GM18498 (cell line): Measurements from ENCODE around the gene TRAPPC4.

Source experiments
- ATAC-seq: cut with Tn5 transposase; IDR thresholded peaks from one replicate; pipeline ENCODE4 v1.9.1; 2021; ENCODE audit warnings: mild to moderate bottlenecking, moderate library complexity; ENCODE audit not compliant: unreplicated experiment

The TRAPPC4 gene

GRCh38 chr11:119061256-119061655, 42.7 kb downstream of the TRAPPC4 start:
- no peak for ATAC-seq

DNA sequence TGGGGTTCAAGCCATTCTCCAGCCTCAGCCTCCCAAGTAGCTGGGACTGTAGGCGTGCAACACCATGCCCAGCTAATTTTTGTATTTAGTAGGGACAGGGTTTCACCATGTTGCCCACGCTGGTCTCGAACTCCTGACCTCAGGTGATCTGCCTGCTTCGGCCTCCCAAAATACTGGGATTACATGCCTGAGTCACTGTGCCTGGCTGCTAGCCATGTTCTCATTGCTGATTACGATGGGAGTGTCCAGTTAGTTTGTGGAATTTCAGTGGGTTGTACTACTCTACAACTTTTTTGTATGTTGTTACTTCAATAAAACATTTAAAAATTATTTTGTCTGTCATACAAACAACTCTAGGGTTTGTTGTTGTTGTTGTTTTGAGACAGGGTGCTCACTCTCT, 44.2 kb downstream of the TRAPPC4 start:
- no peak for ATAC-seq

DNA sequence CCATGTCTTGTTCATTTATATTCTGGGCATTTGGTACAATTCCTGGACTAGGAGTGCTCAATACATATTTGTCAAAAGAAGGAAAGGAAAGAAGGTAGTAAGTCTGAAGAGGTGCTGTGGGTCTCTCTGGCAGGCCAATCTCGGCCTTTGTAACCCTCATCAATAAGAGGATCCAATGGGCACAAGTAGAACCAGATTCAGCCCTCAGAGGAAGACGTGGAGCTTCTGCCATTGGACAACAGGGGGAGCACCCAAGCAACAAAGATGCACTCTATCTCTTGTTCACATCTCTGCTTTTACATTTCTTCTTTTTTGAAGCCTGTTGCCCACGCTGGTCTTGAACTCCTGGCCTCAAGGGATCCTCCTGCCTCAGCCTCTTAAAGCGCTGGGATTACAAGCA, 46.8 kb downstream of the TRAPPC4 start:
- no peak for ATAC-seq

DNA sequence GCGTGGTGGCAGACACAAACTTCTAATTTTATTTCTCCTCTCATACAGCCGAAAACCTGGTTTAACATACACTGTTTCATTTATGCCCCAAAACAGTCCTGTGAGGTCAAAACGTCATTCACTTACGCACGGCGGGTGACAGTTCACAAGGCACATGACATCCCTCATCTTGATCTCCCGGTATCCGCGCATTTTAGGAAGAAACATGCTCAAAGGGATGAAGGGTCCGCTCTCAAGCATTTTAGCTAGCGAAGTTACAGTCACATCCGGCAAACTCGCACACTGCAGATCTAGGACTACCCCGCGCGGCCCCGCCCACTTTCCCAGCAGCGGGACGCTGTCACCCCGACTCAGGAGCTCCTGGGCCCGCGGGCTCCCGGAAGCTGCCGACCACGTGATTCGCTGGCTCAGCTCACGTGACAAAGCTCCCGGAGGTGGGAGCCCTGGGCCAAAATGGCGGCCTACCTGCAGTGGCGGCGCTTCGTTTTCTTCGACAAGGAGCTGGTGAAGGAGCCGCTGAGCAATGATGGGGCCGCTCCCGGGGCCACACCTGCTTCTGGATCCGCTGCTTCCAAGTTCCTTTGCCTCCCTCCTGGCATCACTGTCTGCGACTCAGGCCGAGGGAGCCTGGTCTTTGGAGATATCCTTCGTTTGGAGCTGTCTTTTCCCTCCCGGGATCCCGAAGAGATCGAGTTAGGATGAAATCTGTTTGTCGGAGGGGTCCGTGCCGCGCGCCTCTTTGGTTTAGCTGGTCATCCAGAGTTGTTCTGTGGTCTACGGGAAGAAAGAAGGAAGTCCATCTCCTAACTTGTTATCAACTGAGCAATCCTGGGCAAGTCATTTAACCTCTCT, 49.0 kb downstream of the TRAPPC4 start, which contains the start of gene VPS11:
TSS of gene VPS11 (plus strand) at position 448 of the 852 bp plus-strand sequence. CDS start at position 454, 6 bp downstream.
- ATAC-seq: peak; percentile 93
